SK-N-SH treated with all-trans-retinoic acid at 6 μM for 48 hours (cell line): ENCODE data around the gene MSANTD3.

Experiments
- CSDC2 ChIP-seq: fragments of 250-450 bp; sonication (Bioruptor Pico); IDR thresholded peaks from 2 replicates; pipeline ENCODE4 v1.5.0; 2020; ENCODE audit warnings: mild to moderate bottlenecking, moderate library complexity
- GLIS3 ChIP-seq: fragments of 250-450 bp; sonication (Bioruptor Pico); IDR thresholded peaks from 2 replicates; pipeline ENCODE4 v1.5.0; 2020; ENCODE audit warnings: mild to moderate bottlenecking, moderate library complexity
- PATZ1 ChIP-seq: fragments of 250-450 bp; sonication (Bioruptor Pico); IDR thresholded peaks from 2 replicates; pipeline ENCODE4 v1.8.0; 2020; ENCODE audit warnings: mild to moderate bottlenecking, moderate library complexity, borderline replicate concordance
- RARB ChIP-seq: fragments of 250-450 bp; sonication (Bioruptor Pico); IDR thresholded peaks from 2 replicates; pipeline ENCODE4 v1.8.0; 2021; ENCODE audit warnings: mild to moderate bottlenecking, moderate library complexity
- TCF4 ChIP-seq: fragments of 250-450 bp; sonication (Bioruptor Pico); IDR thresholded peaks from 2 replicates; pipeline ENCODE4 v1.8.0; 2021; ENCODE audit warnings: mild to moderate bottlenecking, moderate library complexity, borderline replicate concordance
- ZNF8 ChIP-seq: fragments of 450-650 bp; formaldehyde crosslinking; IDR thresholded peaks from 2 replicates; pipeline ENCODE4 v1.5.0; 2020; ENCODE audit warnings: mild to moderate bottlenecking, moderate library complexity

GRCh38 chr9:100486479-100487176, 59.7 kb downstream of the MSANTD3 start:
- TF ChIP-seq ZNF8, result no peak
- TF ChIP-seq RARB (CRISPR knock-in tag), result no peak
- no peak for TF ChIP-seq CSDC2
- no peak for TF ChIP-seq TCF4
- no peak for TF ChIP-seq PATZ1 (CRISPR knock-in tag)
- TF ChIP-seq GLIS3 (CRISPR knock-in tag), result no peak
